Natural killer cell (primary cell): Measurements from ENCODE around the gene ACER3. TPM values are rescaled to one million over a fixed set of nuclear protein-coding genes. Genes with fewer than 3 reads are reported as not detected.
A peak's percentile ranks its signal among the peaks of the same experiment; 100 is the strongest.

Experiments used
- ATAC-seq, 3 donors: fragments of 150-1000 bp in 2 of 3; fragments of 200-7000 bp in 1 of 3; cut with Tn5 transposase; 1 replicate in 1 of 3; 2 replicates in 2 of 3; pipeline ENCODE4 v1.10.0; 2021; ENCODE audit warnings: mild to moderate bottlenecking in 2 of 3, moderate library complexity in 2 of 3
- DNase-seq, 2 donors: peaks; one replicate each; pipeline versions ENCODE4 v3.0.0 to v3.0.0-alpha.2; 2013 to 2021; ENCODE audit warnings: mixed read lengths in 1 of 2
- H3K27ac ChIP-seq: one replicate; pipeline ENCODE4 v1.5.1; 2013; ENCODE audit warnings: mild to moderate bottlenecking, low read length
- H3K27me3 ChIP-seq: one replicate; pipeline ENCODE4 v1.6.1; 2013; ENCODE audit warnings: low read length; ENCODE audit not compliant: control insufficient read depth, insufficient read depth
- H3K36me3 ChIP-seq: one replicate; pipeline ENCODE4 v1.6.1; 2013; ENCODE audit warnings: low read length; ENCODE audit not compliant: control insufficient read depth, insufficient read depth
- H3K4me1 ChIP-seq: one replicate; pipeline ENCODE4 v1.6.1; 2013; ENCODE audit warnings: low read length; ENCODE audit not compliant: control insufficient read depth, insufficient read depth
- H3K4me3 ChIP-seq: one replicate; pipeline ENCODE4 v1.5.1; 2013; ENCODE audit warnings: low read length
- H3K9me3 ChIP-seq: one replicate; pipeline ENCODE4 v1.6.1; 2013; ENCODE audit warnings: low read length; ENCODE audit not compliant: control insufficient read depth, insufficient read depth
- H3K27ac Mint-ChIP-seq, 2 donors: one replicate each; pipeline ENCODE4 v1.8.0; 2022; ENCODE audit warnings: mild to moderate bottlenecking in 2 of 2, mixed read lengths in 2 of 2, moderate library complexity in 1 of 2
- H3K27me3 Mint-ChIP-seq, 2 donors: one replicate each; pipeline ENCODE4 v1.8.0; 2022; ENCODE audit warnings: low read depth in 2 of 2, mixed read lengths in 2 of 2
- H3K36me3 Mint-ChIP-seq: one replicate; pipeline ENCODE4 v1.8.0; 2022; ENCODE audit warnings: mixed read lengths
- H3K4me1 Mint-ChIP-seq, 2 donors: one replicate each; pipeline ENCODE4 v1.8.0; 2022; ENCODE audit warnings: mixed read lengths in 2 of 2
- H3K4me3 Mint-ChIP-seq: one replicate; pipeline ENCODE4 v1.8.0; 2022; ENCODE audit warnings: mild to moderate bottlenecking, moderate library complexity, mixed read lengths
- H3K9me3 Mint-ChIP-seq, 2 donors: one replicate each; pipeline ENCODE4 v1.8.0; 2022; ENCODE audit warnings: mixed read lengths in 2 of 2
- WGBS: methylation state at CpG from one replicate; pipeline ENCODE4 v1.1.7; 2013; ENCODE audit warnings: missing lambda C conversion rate; ENCODE audit not compliant: insufficient coverage; 5-methylcytosine and 5-hydroxymethylcytosine counted together
- intact Hi-C: fragments of 100-400 bp; cut with micrococcal nuclease; formaldehyde crosslinking; loops from one replicate; pipeline ENCODE4 v1.14.2; 2022
- total RNA-seq, 4 donors: library from RNA; stranded (reverse); fragments of 120-200 nt in 1 of 4; gene quantifications; one replicate each; pipeline versions ENCODE4 v1.2.3 to v1.2.4, GENCODE V29; 2013 to 2022
- TF ChIP-seq, protein P1 (sequence below): fragments of 200-600 bp; IDR thresholded peaks from one replicate; pipeline ENCODE4 v1.8.0; 2022; ENCODE audit warnings: antibody characterized with exemption

Gene ACER3
- total RNA-seq, 3 donors from 2014 or later (not counting 1 experiment from before 2014, with no cell fraction given) = 12.1 to 14.8 (median 13.6) TPM

- no peak overlapping the region for H3K4me3 Mint-ChIP-seq
- H3K4me1 Mint-ChIP-seq = peaks cover 0 to 14% of the 10 kb centered on the region in 2 donors
- Histone ChIP-seq H3K9me3 (no peaks in the 10 kb centered on the region), H3K36me3 (no peaks in the 10 kb centered on the region), H3K27ac (no peak overlapping the region), H3K4me1 (peaks cover 11% of the 10 kb centered on the region), H3K4me3 (no peak overlapping the region), H3K27me3 (peaks cover 9% of the 10 kb centered on the region)
- intact Hi-C loops = no loop called here
- H3K9me3 Mint-ChIP-seq = no peaks in the 10 kb centered on the region
- H3K27ac Mint-ChIP-seq = no peak overlapping the region
- ATAC-seq = no peak
- no peak for DNase-seq
- TF ChIP-seq, protein P1, sequence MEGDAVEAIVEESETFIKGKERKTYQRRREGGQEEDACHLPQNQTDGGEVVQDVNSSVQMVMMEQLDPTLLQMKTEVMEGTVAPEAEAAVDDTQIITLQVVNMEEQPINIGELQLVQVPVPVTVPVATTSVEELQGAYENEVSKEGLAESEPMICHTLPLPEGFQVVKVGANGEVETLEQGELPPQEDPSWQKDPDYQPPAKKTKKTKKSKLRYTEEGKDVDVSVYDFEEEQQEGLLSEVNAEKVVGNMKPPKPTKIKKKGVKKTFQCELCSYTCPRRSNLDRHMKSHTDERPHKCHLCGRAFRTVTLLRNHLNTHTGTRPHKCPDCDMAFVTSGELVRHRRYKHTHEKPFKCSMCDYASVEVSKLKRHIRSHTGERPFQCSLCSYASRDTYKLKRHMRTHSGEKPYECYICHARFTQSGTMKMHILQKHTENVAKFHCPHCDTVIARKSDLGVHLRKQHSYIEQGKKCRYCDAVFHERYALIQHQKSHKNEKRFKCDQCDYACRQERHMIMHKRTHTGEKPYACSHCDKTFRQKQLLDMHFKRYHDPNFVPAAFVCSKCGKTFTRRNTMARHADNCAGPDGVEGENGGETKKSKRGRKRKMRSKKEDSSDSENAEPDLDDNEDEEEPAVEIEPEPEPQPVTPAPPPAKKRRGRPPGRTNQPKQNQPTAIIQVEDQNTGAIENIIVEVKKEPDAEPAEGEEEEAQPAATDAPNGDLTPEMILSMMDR = no peak
- WGBS = 74% methylated on average over 10 of the region's 10 CpGs
- H3K27me3 Mint-ChIP-seq = peaks cover 38 to 64% of the 10 kb centered on the region in 2 donors
- no peaks in the 10 kb centered on the region for H3K36me3 Mint-ChIP-seq
These were observed 177.5 kb downstream of the ACER3 start for GRCh38 chr11:77038029-77038824.

DNA sequence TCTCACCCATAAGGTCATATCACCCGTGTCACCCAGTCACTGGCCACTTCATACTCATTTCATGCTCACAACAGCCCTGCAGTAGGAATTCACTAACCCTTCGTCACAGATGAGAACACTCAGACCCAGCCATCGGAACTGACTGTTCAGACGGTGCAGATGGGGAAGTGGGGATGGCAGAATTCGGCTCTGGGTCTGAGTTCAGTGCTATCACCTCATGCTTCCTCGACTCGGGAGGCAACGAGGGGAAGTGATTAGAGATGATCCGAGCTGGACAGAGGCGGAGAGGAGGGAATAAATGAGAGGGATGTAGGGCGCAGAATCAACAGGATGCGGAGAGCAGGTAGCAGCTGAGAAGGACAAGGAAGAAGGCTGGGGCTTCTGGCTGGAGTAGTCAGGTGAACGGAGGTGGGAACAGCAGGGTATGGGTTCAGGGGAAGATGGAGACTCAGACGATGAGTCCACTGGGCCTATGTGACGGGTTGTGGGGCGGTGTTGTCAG, 178.2 kb downstream of the ACER3 start:
- WGBS = 77% methylated on average over 16 of the region's 16 CpGs
- Mint-ChIP-seq H3K4me3 (peak overlapping the region; percentile 23), H3K27ac (no peak overlapping the region), H3K9me3 (no peaks in the 10 kb centered on the region), H3K27me3 (peaks cover 39 to 66% of the 10 kb centered on the region in 2 donors), H3K36me3 (no peaks in the 10 kb centered on the region), H3K4me1 (peaks cover 0 to 14% of the 10 kb centered on the region in 2 donors)
- H3K4me3 ChIP-seq = no peak overlapping the region
- H3K27ac ChIP-seq = no peak overlapping the region
- no peak for DNase-seq
- H3K4me1 ChIP-seq = peaks cover 11% of the 10 kb centered on the region
- no peaks in the 10 kb centered on the region for H3K9me3 ChIP-seq
- TF ChIP-seq, protein P1 = no peak
- no peaks in the 10 kb centered on the region for H3K36me3 ChIP-seq
- no peak for ATAC-seq
- intact Hi-C loops = no loop called here
- peaks cover 9% of the 10 kb centered on the region for H3K27me3 ChIP-seq

GRCh38 chr11:77039491-77040400, 179.0 kb downstream of the ACER3 start:
- DNase-seq (peak in 1 of 2 donors; percentile 44), ATAC-seq (peak in 1 of 3 donors; percentile 64)
- Histone ChIP-seq H3K27ac (no peak overlapping the region), H3K4me1 (peaks cover 11% of the 10 kb centered on the region), H3K9me3 (no peaks in the 10 kb centered on the region), H3K27me3 (peaks cover 9% of the 10 kb centered on the region), H3K4me3 (no peak overlapping the region), H3K36me3 (no peaks in the 10 kb centered on the region)
- TF ChIP-seq, protein P1 = no peak
- H3K27ac Mint-ChIP-seq = no peak overlapping the region
- no peak overlapping the region for H3K4me3 Mint-ChIP-seq
- 20% methylated on average over 109 of the region's 109 CpGs for WGBS
- H3K4me1 Mint-ChIP-seq = peaks cover 0 to 14% of the 10 kb centered on the region in 2 donors
- peaks cover 43 to 70% of the 10 kb centered on the region in 2 donors for H3K27me3 Mint-ChIP-seq
- intact Hi-C loops = no loop called here
- H3K9me3 Mint-ChIP-seq = no peaks in the 10 kb centered on the region
- no peaks in the 10 kb centered on the region for H3K36me3 Mint-ChIP-seq
